Activated naive CD4-positive, alpha-beta T cell treated with anti-CD3 and anti-CD28 coated beads, Interleukin-2, amount 50 U/mL, for 16 hours (primary cell): Measurements from ENCODE around the gene DCLK1.
"Not testable (repeated sequence)": the region's sequence is repeated elsewhere in the genome, so short reads cannot be mapped to it uniquely, and the experiment has no call there.

Source experiments
- DNase-seq: peaks from one replicate; pipeline ENCODE4 v3.0.0-alpha.2; 2020

Gene DCLK1

GRCh38 chr13:36130552-36131221 lies 495 bp downstream of the DCLK1 start:
- DNase-seq: no peak

- no peak for DNase-seq
Observed at GRCh38 chr13:36130193-36130551, 1.0 kb downstream of the DCLK1 start.

- no peak for DNase-seq
Observed at GRCh38 chr13:36129539-36129938, 1.6 kb downstream of the DCLK1 start.

- no peak for DNase-seq
Observed at GRCh38 chr13:36126491-36126890, 4.7 kb downstream of the DCLK1 start.

GRCh38 chr13:36125841-36126240 lies 5.3 kb downstream of the DCLK1 start:
- no peak for DNase-seq

- no peak for DNase-seq
Observed at GRCh38 chr13:36124236-36124822, 6.9 kb downstream of the DCLK1 start.

- DNase-seq: no peak
Observed at GRCh38 chr13:36115306-36115705, 15.9 kb downstream of the DCLK1 start.

- no peak for DNase-seq
Observed at GRCh38 chr13:36114233-36114632, 16.9 kb downstream of the DCLK1 start.

- no peak for DNase-seq
Observed at GRCh38 chr13:36108954-36109353, 22.2 kb downstream of the DCLK1 start.

- DNase-seq: no peak
Observed at GRCh38 chr13:36108342-36108741, 22.8 kb downstream of the DCLK1 start.

GRCh38 chr13:36107521-36107920 lies 23.7 kb downstream of the DCLK1 start:
- no peak for DNase-seq

- no peak for DNase-seq
Observed at GRCh38 chr13:36105726-36106125, 25.5 kb downstream of the DCLK1 start.

- no peak for DNase-seq
Observed at GRCh38 chr13:36102721-36103120, 28.5 kb downstream of the DCLK1 start.

GRCh38 chr13:36101907-36102306 lies 29.3 kb downstream of the DCLK1 start:
- DNase-seq: not testable (repeated sequence)

- DNase-seq: no peak
Observed at GRCh38 chr13:36101157-36101556, 30.0 kb downstream of the DCLK1 start.

GRCh38 chr13:36098080-36098479 lies 33.1 kb downstream of the DCLK1 start:
- DNase-seq: no peak

GRCh38 chr13:36096461-36097416 lies 34.4 kb downstream of the DCLK1 start:
- DNase-seq: no peak

GRCh38 chr13:36094478-36094877 lies 36.7 kb downstream of the DCLK1 start:
- DNase-seq: no peak

- no peak for DNase-seq
Observed at GRCh38 chr13:36090592-36090991, 40.6 kb downstream of the DCLK1 start.

GRCh38 chr13:36089130-36089647 lies 42.0 kb downstream of the DCLK1 start:
- DNase-seq: no peak

- no peak for DNase-seq
Observed at GRCh38 chr13:36088463-36088862, 42.7 kb downstream of the DCLK1 start.

- DNase-seq: no peak
Observed at GRCh38 chr13:36088001-36088400, 43.2 kb downstream of the DCLK1 start.

GRCh38 chr13:36086117-36086516 lies 45.1 kb downstream of the DCLK1 start:
- no peak for DNase-seq

- no peak for DNase-seq
Observed at GRCh38 chr13:36084131-36084530, 47.1 kb downstream of the DCLK1 start.
